MCF 10A (cell line): ENCODE results near the gene ADCY1. TPM values are rescaled to one million over a fixed set of nuclear protein-coding genes. Genes with fewer than 3 reads are reported as not detected.

Experiments used
- BruUV-seq: library from RNA; stranded (reverse); fragments of 400-500 nt; replicated peaks from 2 replicates; lab custom pipeline; 2021; lab: Mats Ljungman, UMichigan
- CTCF ChIA-PET: fragments of 300-600 bp; sonication (Branson Sonifier 250); formaldehyde crosslinking; extraction: SDS; loops from one replicate; lab custom pipeline; 2021; ENCODE audit warnings: antibody characterized with exemption, inconsistent platforms; lab: Yijun Ruan, JAX
- POLR2A ChIA-PET: fragments of 300-600, 350-650 bp; sonication (Branson Sonifier 250); formaldehyde crosslinking; extraction: SDS; loops from one replicate; lab custom pipeline; 2020; ENCODE audit warnings: antibody characterized with exemption, inconsistent platforms; lab: Yijun Ruan, JAX
- DNase-seq: peaks from one replicate; pipeline ENCODE4 v3.0.0-alpha.2; 2018; ENCODE audit not compliant: unreplicated experiment
- H3K27ac Mint-ChIP-seq: one replicate; pipeline ENCODE4 v1.8.0; 2022; ENCODE audit warnings: mild to moderate bottlenecking, low read depth, mixed read lengths; ENCODE audit not compliant: unreplicated experiment
- H3K27me3 Mint-ChIP-seq: one replicate; pipeline ENCODE4 v1.8.0; 2022; ENCODE audit warnings: mixed read lengths; ENCODE audit not compliant: insufficient read depth, unreplicated experiment
- H3K36me3 Mint-ChIP-seq: one replicate; pipeline ENCODE4 v1.8.0; 2022; ENCODE audit warnings: mild to moderate bottlenecking, moderate library complexity, mixed read lengths; ENCODE audit not compliant: insufficient read depth, unreplicated experiment
- H3K4me1 Mint-ChIP-seq: one replicate; pipeline ENCODE4 v1.8.0; 2022; ENCODE audit warnings: mixed read lengths; ENCODE audit not compliant: insufficient read depth, unreplicated experiment
- H3K4me3 Mint-ChIP-seq: one replicate; pipeline ENCODE4 v1.8.0; 2022; ENCODE audit warnings: mild to moderate bottlenecking, moderate library complexity, mixed read lengths; ENCODE audit not compliant: unreplicated experiment
- H3K9me3 Mint-ChIP-seq: one replicate; pipeline ENCODE4 v1.8.0; 2022; ENCODE audit warnings: mixed read lengths; ENCODE audit not compliant: unreplicated experiment
- intact Hi-C: fragments of 100-400 bp; cut with micrococcal nuclease; formaldehyde crosslinking; loops from 2 replicates; pipeline ENCODE4 v1.14.1; 2022
- total RNA-seq: library from RNA; stranded (reverse); gene quantifications from 2 replicates; pipeline ENCODE4 v1.2.3, GENCODE V29; 2022
- TF ChIP-seq, protein P1 (sequence below): fragments of 200-600 bp; IDR thresholded peaks from one replicate; pipeline ENCODE4 v1.8.0; 2022; ENCODE audit warnings: antibody characterized with exemption, mild to moderate bottlenecking; ENCODE audit not compliant: unreplicated experiment

ADCY1 gene
- total RNA-seq, 1 experiment from 2014 or later = 0.61 TPM

DNA sequence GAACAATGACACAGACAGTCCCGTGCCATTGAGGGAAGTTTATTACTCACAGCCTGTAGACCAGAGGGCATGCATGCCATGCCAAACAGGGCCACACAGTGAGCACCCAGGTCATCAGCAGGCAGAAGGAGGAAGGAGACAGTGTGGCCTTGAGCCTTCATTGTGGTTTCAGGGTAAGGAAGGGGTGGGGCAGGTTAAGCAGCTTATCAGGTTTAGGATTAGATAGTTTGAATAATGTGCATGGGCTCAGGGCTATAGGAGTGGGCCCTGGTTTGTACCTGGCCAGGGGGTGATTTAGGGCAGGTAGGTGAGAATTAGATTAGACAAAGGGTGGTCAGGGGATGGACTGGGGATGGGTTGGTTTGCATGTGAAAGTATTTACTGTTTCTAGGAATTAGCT, 67.9 kb downstream of the ADCY1 start:
- intact Hi-C loops = no loop called here
- ChIA-PET CTCF (no interaction called here), POLR2A (no interaction called here)
- DNase-seq = no peak
- no peaks in the 10 kb centered on the region for H3K4me1 Mint-ChIP-seq
- BruUV-seq = no TSS peak
- peaks cover 20% of the 10 kb centered on the region for H3K27me3 Mint-ChIP-seq
- no peaks in the 10 kb centered on the region for H3K36me3 Mint-ChIP-seq
- H3K9me3 Mint-ChIP-seq = no peaks in the 10 kb centered on the region
- TF ChIP-seq, protein P1, sequence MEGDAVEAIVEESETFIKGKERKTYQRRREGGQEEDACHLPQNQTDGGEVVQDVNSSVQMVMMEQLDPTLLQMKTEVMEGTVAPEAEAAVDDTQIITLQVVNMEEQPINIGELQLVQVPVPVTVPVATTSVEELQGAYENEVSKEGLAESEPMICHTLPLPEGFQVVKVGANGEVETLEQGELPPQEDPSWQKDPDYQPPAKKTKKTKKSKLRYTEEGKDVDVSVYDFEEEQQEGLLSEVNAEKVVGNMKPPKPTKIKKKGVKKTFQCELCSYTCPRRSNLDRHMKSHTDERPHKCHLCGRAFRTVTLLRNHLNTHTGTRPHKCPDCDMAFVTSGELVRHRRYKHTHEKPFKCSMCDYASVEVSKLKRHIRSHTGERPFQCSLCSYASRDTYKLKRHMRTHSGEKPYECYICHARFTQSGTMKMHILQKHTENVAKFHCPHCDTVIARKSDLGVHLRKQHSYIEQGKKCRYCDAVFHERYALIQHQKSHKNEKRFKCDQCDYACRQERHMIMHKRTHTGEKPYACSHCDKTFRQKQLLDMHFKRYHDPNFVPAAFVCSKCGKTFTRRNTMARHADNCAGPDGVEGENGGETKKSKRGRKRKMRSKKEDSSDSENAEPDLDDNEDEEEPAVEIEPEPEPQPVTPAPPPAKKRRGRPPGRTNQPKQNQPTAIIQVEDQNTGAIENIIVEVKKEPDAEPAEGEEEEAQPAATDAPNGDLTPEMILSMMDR = no peak
- no peak overlapping the region for H3K4me3 Mint-ChIP-seq
- no peak overlapping the region for H3K27ac Mint-ChIP-seq

DNA sequence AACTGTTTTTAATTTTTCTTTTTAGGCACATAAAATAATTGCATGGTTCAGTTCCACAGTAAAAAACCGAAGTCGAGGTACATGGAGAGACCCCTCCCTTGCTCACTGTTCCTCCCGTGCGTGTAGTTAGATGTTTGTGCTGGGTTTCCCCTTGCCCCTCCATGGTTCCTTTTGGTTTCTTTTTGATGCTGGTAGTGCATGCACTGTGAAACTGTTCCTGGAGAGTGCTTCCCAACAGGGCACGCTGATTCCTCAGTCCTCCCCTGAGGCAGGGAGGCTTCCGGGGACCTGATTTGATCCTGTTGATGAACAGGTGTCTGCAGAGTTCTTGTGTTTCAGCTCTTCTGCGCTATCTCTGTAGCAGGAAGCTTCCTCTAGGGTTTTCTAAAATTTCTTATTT, 69.5 kb downstream of the ADCY1 start:
- H3K27ac Mint-ChIP-seq = no peak overlapping the region
- no peak for DNase-seq
- TF ChIP-seq, protein P1 = no peak
- no peaks in the 10 kb centered on the region for H3K4me1 Mint-ChIP-seq
- H3K27me3 Mint-ChIP-seq = peaks cover 4% of the 10 kb centered on the region
- H3K36me3 Mint-ChIP-seq = no peaks in the 10 kb centered on the region
- no TSS peak for BruUV-seq
- POLR2A ChIA-PET = no interaction called here
- intact Hi-C loops = no loop called here
- H3K9me3 Mint-ChIP-seq = no peaks in the 10 kb centered on the region
- H3K4me3 Mint-ChIP-seq = no peak overlapping the region
- CTCF ChIA-PET = no interaction called here

DNA sequence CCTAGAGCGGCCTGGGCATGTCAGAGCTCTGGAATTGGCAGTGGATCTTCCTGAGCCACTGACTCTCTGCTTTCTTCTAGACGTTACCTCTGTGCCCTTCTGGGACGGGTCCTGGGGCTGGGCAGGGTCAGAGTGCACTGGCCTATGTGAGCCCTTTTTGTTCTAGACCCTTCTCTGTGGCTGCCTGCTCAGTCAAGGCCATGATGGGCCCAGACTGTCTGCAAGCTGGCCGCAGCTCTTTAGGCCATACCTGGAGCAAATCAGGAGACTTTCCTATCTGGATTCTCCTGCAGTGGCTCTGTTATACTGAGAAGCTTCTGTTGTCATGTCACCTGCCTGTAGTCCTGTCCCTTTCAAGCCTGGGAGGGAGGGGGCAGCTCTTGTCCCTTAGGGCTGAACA, 70.1 kb downstream of the ADCY1 start:
- no peaks in the 10 kb centered on the region for H3K36me3 Mint-ChIP-seq
- H3K4me1 Mint-ChIP-seq = no peaks in the 10 kb centered on the region
- no peak for DNase-seq
- H3K9me3 Mint-ChIP-seq = no peaks in the 10 kb centered on the region
- no peak overlapping the region for H3K27ac Mint-ChIP-seq
- intact Hi-C loops = no loop called here
- BruUV-seq = no TSS peak
- CTCF ChIA-PET = interaction anchor here (0.5 kb wide), 1 partner anchor 226 kb away, joined by 3 read pairs; no protein-coding TSS in a partner anchor
- POLR2A ChIA-PET = no interaction called here
- H3K4me3 Mint-ChIP-seq = no peak overlapping the region
- H3K27me3 Mint-ChIP-seq = no peaks in the 10 kb centered on the region
- TF ChIP-seq, protein P1 = no peak

DNA sequence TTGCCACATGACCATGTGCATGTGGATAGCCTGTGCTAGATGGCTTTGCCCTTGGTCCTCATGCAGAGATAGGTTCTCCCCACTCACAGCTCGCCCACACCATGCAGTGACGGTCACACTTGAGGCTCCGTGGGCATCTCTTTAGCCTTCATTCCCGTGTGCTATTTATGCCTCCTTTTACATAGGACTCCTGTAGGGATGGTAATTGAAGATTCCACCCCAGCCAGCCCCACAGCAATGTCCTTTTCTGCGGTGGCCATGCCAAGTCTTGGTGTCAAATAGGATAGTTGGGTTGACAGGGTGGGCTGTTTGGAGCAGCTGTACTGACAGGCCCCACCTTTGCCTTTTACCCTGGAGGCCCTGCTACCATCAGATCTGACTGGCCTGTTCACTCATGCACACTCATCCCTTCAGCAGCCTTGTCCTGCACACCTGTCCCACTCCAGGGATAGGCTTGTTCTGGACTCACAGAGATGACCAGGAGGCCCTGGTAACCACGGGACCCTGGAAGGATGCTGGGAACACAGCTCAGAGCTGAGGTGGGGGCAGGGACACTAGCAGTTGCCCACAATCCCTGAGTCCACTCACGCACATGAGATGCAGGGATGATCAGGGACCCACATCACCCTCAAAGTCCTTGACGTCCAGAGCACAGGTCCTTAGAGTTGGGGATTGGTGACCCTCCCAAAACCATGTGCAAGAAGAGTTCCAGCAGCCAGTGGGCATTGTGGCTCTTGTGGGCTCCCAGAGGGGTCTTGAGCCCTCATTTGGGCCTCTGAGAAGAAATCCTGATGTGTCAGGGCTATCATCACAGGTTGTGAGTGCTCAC, 71.2 kb downstream of the ADCY1 start:
- Mint-ChIP-seq H3K4me3 (no peak overlapping the region), H3K9me3 (no peaks in the 10 kb centered on the region), H3K27me3 (no peaks in the 10 kb centered on the region), H3K27ac (no peak overlapping the region), H3K4me1 (no peaks in the 10 kb centered on the region), H3K36me3 (no peaks in the 10 kb centered on the region)
- POLR2A ChIA-PET = no interaction called here
- CTCF ChIA-PET = interaction anchor here (0.6 to 1.4 kb wide), 2 partner anchors 18 to 20 kb away, joined by 3 read pairs; no protein-coding TSS in a partner anchor
- intact Hi-C loops = no loop called here
- no TSS peak for BruUV-seq
- no peak for DNase-seq
- TF ChIP-seq, protein P1 = no peak
